Hematopoietic multipotent progenitor cell treated with erythropoietin and hydrocortisone succinate and interleukin-3 and kit ligand, for 4 days (in vitro differentiated cells): ENCODE measurements around the gene ABHD6.
"Not testable (repeated sequence)": the region's sequence is repeated elsewhere in the genome, so short reads cannot be mapped to it uniquely, and the experiment has no call there.

Experiments used
- DNase-seq: peaks from one replicate; pipeline ENCODE4 v3.0.0-alpha.2; 2015

Gene ABHD6

GRCh38 chr3:58237238-58237940, at the start of gene ABHD6:
Gene ABHD6, plus strand, starts transcription at chr3:58237792. Its CDS starts 18,795 bp downstream, at chr3:58256587.
- DNase-seq = peak; percentile 91

- no peak for DNase-seq
Observed at GRCh38 chr3:58188173-58188564, 49.4 kb upstream of the ABHD6 start.

GRCh38 chr3:58188921-58189451, 48.6 kb upstream of the ABHD6 start:
- DNase-seq = no peak

GRCh38 chr3:58189691-58190090, 47.9 kb upstream of the ABHD6 start:
- DNase-seq = no peak

GRCh38 chr3:58190291-58190690, 47.3 kb upstream of the ABHD6 start:
- no peak for DNase-seq

- no peak for DNase-seq
Observed at GRCh38 chr3:58190882-58191281, 46.7 kb upstream of the ABHD6 start.

- DNase-seq = no peak
Observed at GRCh38 chr3:58191361-58191991, 46.1 kb upstream of the ABHD6 start.

- no peak for DNase-seq
Observed at GRCh38 chr3:58192069-58192468, 45.5 kb upstream of the ABHD6 start.

- no peak for DNase-seq
Observed at GRCh38 chr3:58193682-58194407, 43.7 kb upstream of the ABHD6 start.

GRCh38 chr3:58197588-58197987, 40.0 kb upstream of the ABHD6 start:
- DNase-seq = no peak

GRCh38 chr3:58198362-58198761, 39.2 kb upstream of the ABHD6 start:
- DNase-seq = no peak

GRCh38 chr3:58198804-58199203, 38.8 kb upstream of the ABHD6 start:
- no peak for DNase-seq

GRCh38 chr3:58200121-58200709, 37.4 kb upstream of the ABHD6 start:
- no peak for DNase-seq

GRCh38 chr3:58200846-58201355, 36.7 kb upstream of the ABHD6 start:
- DNase-seq = no peak

GRCh38 chr3:58201451-58201850, 36.1 kb upstream of the ABHD6 start:
- not testable (repeated sequence) for DNase-seq

GRCh38 chr3:58202917-58203360, 34.7 kb upstream of the ABHD6 start:
- DNase-seq = no peak

GRCh38 chr3:58203541-58203940, 34.1 kb upstream of the ABHD6 start:
- DNase-seq = no peak

- DNase-seq = no peak
Observed at GRCh38 chr3:58204720-58205119, 32.9 kb upstream of the ABHD6 start.

GRCh38 chr3:58205981-58206380, 31.6 kb upstream of the ABHD6 start:
- DNase-seq = no peak

GRCh38 chr3:58206406-58207011, 31.1 kb upstream of the ABHD6 start:
- no peak for DNase-seq

GRCh38 chr3:58207954-58208353, 29.6 kb upstream of the ABHD6 start:
- no peak for DNase-seq

GRCh38 chr3:58209933-58210332, 27.7 kb upstream of the ABHD6 start:
- DNase-seq = no peak
